Osteocyte (in vitro differentiated cells): Measurements from ENCODE around the gene CLEC5A. TPM values are rescaled to one million over a fixed set of nuclear protein-coding genes. Genes with fewer than 3 reads are reported as not detected.
"Not testable (repeated sequence)": the region's sequence is repeated elsewhere in the genome, so short reads cannot be mapped to it uniquely, and the experiment has no call there.

Source experiments
- DNase-seq: peaks from one replicate; pipeline ENCODE4 v3.0.0; 2021; ENCODE audit warnings: mixed read lengths; ENCODE audit not compliant: unreplicated experiment; ENCODE audit errors: extremely low spot score
- H3K27ac Mint-ChIP-seq: one replicate; pipeline ENCODE4 v1.8.0; 2021; ENCODE audit warnings: mild to moderate bottlenecking, mixed read lengths; ENCODE audit not compliant: unreplicated experiment
- H3K27me3 Mint-ChIP-seq: one replicate; pipeline ENCODE4 v1.8.0; 2021; ENCODE audit warnings: mixed read lengths; ENCODE audit not compliant: unreplicated experiment
- H3K36me3 Mint-ChIP-seq: one replicate; pipeline ENCODE4 v1.8.0; 2021; ENCODE audit warnings: mixed read lengths; ENCODE audit not compliant: unreplicated experiment
- H3K4me1 Mint-ChIP-seq: one replicate; pipeline ENCODE4 v1.8.0; 2021; ENCODE audit warnings: mixed read lengths; ENCODE audit not compliant: unreplicated experiment
- H3K4me3 Mint-ChIP-seq: one replicate; pipeline ENCODE4 v1.8.0; 2021; ENCODE audit warnings: mild to moderate bottlenecking, moderate library complexity, mixed read lengths; ENCODE audit not compliant: unreplicated experiment
- H3K9me3 Mint-ChIP-seq: one replicate; pipeline ENCODE4 v1.8.0; 2021; ENCODE audit warnings: mixed read lengths; ENCODE audit not compliant: unreplicated experiment
- CTCF ChIP-seq: fragments of 200-600 bp; sonication (generic); IDR thresholded peaks from 2 replicates; pipeline ENCODE4 v1.5.0; 2021; ENCODE audit warnings: antibody characterized with exemption, mild to moderate bottlenecking, moderate library complexity
- total RNA-seq: library from RNA; stranded (reverse); gene quantifications from 2 replicates; pipeline ENCODE4 v1.2.1, GENCODE V29; 2021

Gene CLEC5A
- total RNA-seq, 1 donor from 2014 or later, result not detected

GRCh38 chr7:141990011-141990725 is 43.4 kb upstream of the CLEC5A start:
- H3K4me3 Mint-ChIP-seq, result no peak overlapping the region
- H3K9me3 Mint-ChIP-seq, result no peaks in the 10 kb centered on the region
- no peaks in the 10 kb centered on the region for H3K4me1 Mint-ChIP-seq
- no peak for DNase-seq
- H3K27ac Mint-ChIP-seq, result no peak overlapping the region
- H3K27me3 Mint-ChIP-seq, result no peaks in the 10 kb centered on the region
- no peak for TF ChIP-seq CTCF
- no peaks in the 10 kb centered on the region for H3K36me3 Mint-ChIP-seq

- not testable (repeated sequence) for H3K9me3 Mint-ChIP-seq, H3K27ac Mint-ChIP-seq, H3K27me3 Mint-ChIP-seq, H3K4me3 Mint-ChIP-seq, DNase-seq, H3K4me1 Mint-ChIP-seq, H3K36me3 Mint-ChIP-seq
These were observed 41.0 kb upstream of the CLEC5A start for GRCh38 chr7:141987803-141988202.

GRCh38 chr7:141986923-141987322 is 40.1 kb upstream of the CLEC5A start:
- no peak for DNase-seq
- no peaks in the 10 kb centered on the region for H3K4me1 Mint-ChIP-seq
- TF ChIP-seq CTCF, result no peak
- no peaks in the 10 kb centered on the region for H3K27me3 Mint-ChIP-seq
- H3K36me3 Mint-ChIP-seq, result no peaks in the 10 kb centered on the region
- no peak overlapping the region for H3K27ac Mint-ChIP-seq
- H3K4me3 Mint-ChIP-seq, result no peak overlapping the region
- no peaks in the 10 kb centered on the region for H3K9me3 Mint-ChIP-seq

- not testable (repeated sequence) for H3K27ac Mint-ChIP-seq, H3K27me3 Mint-ChIP-seq, DNase-seq, H3K4me3 Mint-ChIP-seq, H3K36me3 Mint-ChIP-seq, H3K9me3 Mint-ChIP-seq, H3K4me1 Mint-ChIP-seq
These were observed 39.2 kb upstream of the CLEC5A start for GRCh38 chr7:141985926-141986325.

GRCh38 chr7:141979568-141979967 is 32.8 kb upstream of the CLEC5A start:
- Mint-ChIP-seq H3K4me3 (no peak overlapping the region), H3K36me3 (no peaks in the 10 kb centered on the region), H3K27ac (no peak overlapping the region), H3K9me3 (no peaks in the 10 kb centered on the region), H3K4me1 (peaks cover 7% of the 10 kb centered on the region), H3K27me3 (peaks cover 6% of the 10 kb centered on the region)
- no peak for TF ChIP-seq CTCF
- no peak for DNase-seq

GRCh38 chr7:141978351-141978750 is 31.6 kb upstream of the CLEC5A start:
- H3K4me3 Mint-ChIP-seq, result no peak overlapping the region
- H3K27me3 Mint-ChIP-seq, result peaks cover 8% of the 10 kb centered on the region
- no peak for DNase-seq
- no peak for TF ChIP-seq CTCF
- H3K9me3 Mint-ChIP-seq, result no peaks in the 10 kb centered on the region
- H3K27ac Mint-ChIP-seq, result no peak overlapping the region
- H3K36me3 Mint-ChIP-seq, result no peaks in the 10 kb centered on the region
- H3K4me1 Mint-ChIP-seq, result peaks cover 7% of the 10 kb centered on the region
